GM23338 (cell line): Measurements from ENCODE around the gene KBTBD12. TPM values are rescaled to one million over a fixed set of nuclear protein-coding genes. Genes with fewer than 3 reads are reported as not detected.

Experiments used
- ETS1 ChIP-seq: IDR thresholded peaks from 2 replicates; pipeline ENCODE4 v1.6.1; 2016; ENCODE audit warnings: antibody characterized with exemption
- EZH2phosphoT487 ChIP-seq: fragments of 200-600 bp; sonication (generic); IDR thresholded peaks from one replicate; pipeline ENCODE4 v1.8.1; 2018; ENCODE audit warnings: antibody characterized with exemption; ENCODE audit not compliant: unreplicated experiment
- NANOG ChIP-seq: IDR thresholded peaks from 2 replicates; pipeline ENCODE4 v1.6.1; 2016; ENCODE audit warnings: antibody characterized with exemption, borderline replicate concordance
- POLR2AphosphoS5 ChIP-seq: IDR thresholded peaks from 2 replicates; pipeline ENCODE4 v1.6.1; 2016; ENCODE audit warnings: antibody characterized with exemption, low read depth
- STAT1 ChIP-seq: IDR thresholded peaks from one replicate; pipeline ENCODE4 v1.6.1; 2016; ENCODE audit warnings: antibody characterized with exemption; ENCODE audit not compliant: unreplicated experiment
- ZNF114 ChIP-seq: fragments of 250-450 bp; sonication (Bioruptor Pico); IDR thresholded peaks from 2 replicates; pipeline ENCODE4 v1.5.0; 2020; ENCODE audit warnings: mild to moderate bottlenecking, moderate library complexity
- ZNF331 ChIP-seq: fragments of 250-450 bp; sonication (Bioruptor Pico); IDR thresholded peaks from 2 replicates; pipeline ENCODE4 v1.5.0; 2020; ENCODE audit warnings: low read depth, mild to moderate bottlenecking, moderate library complexity
- polyA plus RNA-seq: library from polyadenylated mRNA; unstranded; fragments of >200 nt; fragmentation: Nextera tagmentation; extraction: Ambion mirVana; gene quantifications from 2 replicates; pipeline ENCODE4 v1.2.1, GENCODE V29; 2016
- total RNA-seq: library from RNA; depleted of rRNA; stranded (reverse); fragments of >200 nt; shearing (Covaris generic); gene quantifications from 2 replicates; pipeline ENCODE4 v1.2.3, GENCODE V29; 2014
- TF ChIP-seq, protein P1 (sequence below): fragments of 250-450 bp; sonication (Bioruptor Pico); IDR thresholded peaks from 2 replicates; pipeline ENCODE4 v1.5.0; 2020; ENCODE audit warnings: mild to moderate bottlenecking, moderate library complexity
- TF ChIP-seq, protein P2 (sequence below), 2 experiments: fragments of 200-600 bp in 1 of 2; sonication (generic) in 1 of 2; conservative IDR thresholded peaks; 2 replicates each; pipeline versions ENCODE4 v1.5.1 to v1.6.1; 2016 to 2017; ENCODE audit warnings: antibody characterized with exemption in 2 of 2, low read depth in 2 of 2, mild to moderate bottlenecking in 2 of 2, moderate library complexity in 1 of 2

KBTBD12 gene
- total and polyA plus RNA-seq, 2 experiments from 2014 or later, result 0.53 to 0.69 TPM

DNA sequence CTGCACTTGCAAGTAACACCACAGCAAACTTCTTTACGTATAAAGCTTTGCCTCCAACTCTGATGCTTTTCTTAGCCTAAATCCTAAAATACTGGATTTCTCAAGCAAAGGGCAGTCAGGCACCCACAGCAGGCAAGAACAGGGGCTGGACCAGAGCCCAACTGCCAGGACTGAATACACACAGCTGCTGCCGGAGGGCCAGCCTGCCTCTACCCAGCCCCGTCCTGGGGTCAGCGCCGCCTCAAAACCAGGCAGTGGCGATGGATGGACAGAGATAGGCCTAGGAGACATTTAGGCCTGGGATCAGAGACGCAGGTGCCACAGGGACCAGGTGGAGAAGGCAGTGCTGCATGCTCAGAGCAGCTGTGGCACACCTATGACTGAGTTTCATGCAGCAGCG is 89.6 kb downstream of the KBTBD12 start (continued):
- TF ChIP-seq, protein P1, sequence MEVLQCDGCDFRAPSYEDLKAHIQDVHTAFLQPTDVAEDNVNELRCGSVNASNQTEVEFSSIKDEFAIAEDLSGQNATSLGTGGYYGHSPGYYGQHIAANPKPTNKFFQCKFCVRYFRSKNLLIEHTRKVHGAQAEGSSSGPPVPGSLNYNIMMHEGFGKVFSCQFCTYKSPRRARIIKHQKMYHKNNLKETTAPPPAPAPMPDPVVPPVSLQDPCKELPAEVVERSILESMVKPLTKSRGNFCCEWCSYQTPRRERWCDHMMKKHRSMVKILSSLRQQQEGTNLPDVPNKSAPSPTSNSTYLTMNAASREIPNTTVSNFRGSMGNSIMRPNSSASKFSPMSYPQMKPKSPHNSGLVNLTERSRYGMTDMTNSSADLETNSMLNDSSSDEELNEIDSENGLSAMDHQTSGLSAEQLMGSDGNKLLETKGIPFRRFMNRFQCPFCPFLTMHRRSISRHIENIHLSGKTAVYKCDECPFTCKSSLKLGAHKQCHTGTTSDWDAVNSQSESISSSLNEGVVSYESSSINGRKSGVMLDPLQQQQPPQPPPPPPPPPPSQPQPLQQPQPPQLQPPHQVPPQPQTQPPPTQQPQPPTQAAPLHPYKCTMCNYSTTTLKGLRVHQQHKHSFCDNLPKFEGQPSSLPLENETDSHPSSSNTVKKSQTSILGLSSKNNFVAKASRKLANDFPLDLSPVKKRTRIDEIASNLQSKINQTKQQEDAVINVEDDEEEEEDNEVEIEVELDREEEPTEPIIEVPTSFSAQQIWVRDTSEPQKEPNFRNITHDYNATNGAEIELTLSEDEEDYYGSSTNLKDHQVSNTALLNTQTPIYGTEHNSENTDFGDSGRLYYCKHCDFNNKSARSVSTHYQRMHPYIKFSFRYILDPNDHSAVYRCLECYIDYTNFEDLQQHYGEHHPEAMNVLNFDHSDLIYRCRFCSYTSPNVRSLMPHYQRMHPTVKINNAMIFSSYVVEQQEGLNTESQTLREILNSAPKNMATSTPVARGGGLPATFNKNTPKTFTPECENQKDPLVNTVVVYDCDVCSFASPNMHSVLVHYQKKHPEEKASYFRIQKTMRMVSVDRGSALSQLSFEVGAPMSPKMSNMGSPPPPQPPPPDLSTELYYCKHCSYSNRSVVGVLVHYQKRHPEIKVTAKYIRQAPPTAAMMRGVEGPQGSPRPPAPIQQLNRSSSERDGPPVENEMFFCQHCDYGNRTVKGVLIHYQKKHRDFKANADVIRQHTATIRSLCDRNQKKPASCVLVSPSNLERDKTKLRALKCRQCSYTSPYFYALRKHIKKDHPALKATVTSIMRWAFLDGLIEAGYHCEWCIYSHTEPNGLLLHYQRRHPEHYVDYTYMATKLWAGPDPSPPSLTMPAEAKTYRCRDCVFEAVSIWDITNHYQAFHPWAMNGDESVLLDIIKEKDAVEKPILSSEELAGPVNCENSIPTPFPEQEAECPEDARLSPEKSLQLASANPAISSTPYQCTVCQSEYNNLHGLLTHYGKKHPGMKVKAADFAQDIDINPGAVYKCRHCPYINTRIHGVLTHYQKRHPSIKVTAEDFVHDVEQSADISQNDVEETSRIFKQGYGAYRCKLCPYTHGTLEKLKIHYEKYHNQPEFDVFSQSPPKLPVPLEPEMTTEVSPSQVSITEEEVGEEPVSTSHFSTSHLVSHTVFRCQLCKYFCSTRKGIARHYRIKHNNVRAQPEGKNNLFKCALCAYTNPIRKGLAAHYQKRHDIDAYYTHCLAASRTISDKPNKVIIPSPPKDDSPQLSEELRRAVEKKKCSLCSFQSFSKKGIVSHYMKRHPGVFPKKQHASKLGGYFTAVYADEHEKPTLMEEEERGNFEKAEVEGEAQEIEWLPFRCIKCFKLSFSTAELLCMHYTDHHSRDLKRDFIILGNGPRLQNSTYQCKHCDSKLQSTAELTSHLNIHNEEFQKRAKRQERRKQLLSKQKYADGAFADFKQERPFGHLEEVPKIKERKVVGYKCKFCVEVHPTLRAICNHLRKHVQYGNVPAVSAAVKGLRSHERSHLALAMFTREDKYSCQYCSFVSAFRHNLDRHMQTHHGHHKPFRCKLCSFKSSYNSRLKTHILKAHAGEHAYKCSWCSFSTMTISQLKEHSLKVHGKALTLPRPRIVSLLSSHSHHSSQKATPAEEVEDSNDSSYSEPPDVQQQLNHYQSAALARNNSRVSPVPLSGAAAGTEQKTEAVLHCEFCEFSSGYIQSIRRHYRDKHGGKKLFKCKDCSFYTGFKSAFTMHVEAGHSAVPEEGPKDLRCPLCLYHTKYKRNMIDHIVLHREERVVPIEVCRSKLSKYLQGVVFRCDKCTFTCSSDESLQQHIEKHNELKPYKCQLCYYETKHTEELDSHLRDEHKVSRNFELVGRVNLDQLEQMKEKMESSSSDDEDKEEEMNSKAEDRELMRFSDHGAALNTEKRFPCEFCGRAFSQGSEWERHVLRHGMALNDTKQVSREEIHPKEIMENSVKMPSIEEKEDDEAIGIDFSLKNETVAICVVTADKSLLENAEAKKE (CRISPR knock-in tag), result no peak
- no peak for TF ChIP-seq ZNF331
- no peak for TF ChIP-seq POLR2AphosphoS5
- TF ChIP-seq, protein P2, sequence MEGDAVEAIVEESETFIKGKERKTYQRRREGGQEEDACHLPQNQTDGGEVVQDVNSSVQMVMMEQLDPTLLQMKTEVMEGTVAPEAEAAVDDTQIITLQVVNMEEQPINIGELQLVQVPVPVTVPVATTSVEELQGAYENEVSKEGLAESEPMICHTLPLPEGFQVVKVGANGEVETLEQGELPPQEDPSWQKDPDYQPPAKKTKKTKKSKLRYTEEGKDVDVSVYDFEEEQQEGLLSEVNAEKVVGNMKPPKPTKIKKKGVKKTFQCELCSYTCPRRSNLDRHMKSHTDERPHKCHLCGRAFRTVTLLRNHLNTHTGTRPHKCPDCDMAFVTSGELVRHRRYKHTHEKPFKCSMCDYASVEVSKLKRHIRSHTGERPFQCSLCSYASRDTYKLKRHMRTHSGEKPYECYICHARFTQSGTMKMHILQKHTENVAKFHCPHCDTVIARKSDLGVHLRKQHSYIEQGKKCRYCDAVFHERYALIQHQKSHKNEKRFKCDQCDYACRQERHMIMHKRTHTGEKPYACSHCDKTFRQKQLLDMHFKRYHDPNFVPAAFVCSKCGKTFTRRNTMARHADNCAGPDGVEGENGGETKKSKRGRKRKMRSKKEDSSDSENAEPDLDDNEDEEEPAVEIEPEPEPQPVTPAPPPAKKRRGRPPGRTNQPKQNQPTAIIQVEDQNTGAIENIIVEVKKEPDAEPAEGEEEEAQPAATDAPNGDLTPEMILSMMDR (conservative IDR thresholded peaks at IDR 0.05; ENCODE audit: low read depth in 2 of 2), result no peak
- TF ChIP-seq ZNF114 (CRISPR knock-in tag), result no peak
- TF ChIP-seq EZH2phosphoT487, result no peak
- TF ChIP-seq NANOG, result no peak
- no peak for TF ChIP-seq ETS1
- TF ChIP-seq STAT1, result no peak
